ENCODE data around the gene TINCR. TPM values are rescaled to one million over a fixed set of nuclear protein-coding genes. Genes with fewer than 3 reads are reported as not detected.

The TINCR gene
- total and polyA plus RNA-seq, 9 donors: 0.11 to 3.4 (median 0.35) TPM

DNA sequence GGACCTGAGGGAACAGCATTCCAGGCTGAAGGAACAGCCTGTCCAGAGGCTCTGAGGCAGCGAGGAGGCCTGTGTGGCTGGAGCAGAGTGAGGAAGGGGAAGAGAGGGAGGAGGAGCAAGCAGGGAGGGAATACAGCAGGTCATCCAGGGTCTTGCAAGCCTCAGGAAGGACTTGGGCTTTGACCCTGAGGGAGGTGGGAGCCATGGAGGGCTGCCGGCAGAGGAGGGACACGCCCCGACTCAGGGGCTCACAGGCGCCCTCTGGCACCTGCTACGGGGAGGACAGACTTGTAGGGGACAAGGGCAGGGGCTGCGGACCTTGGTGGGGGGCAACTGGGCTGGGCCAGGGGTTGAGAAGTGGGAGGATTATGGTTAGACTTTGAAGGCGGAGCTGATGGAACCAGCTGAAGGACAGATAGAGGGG lies 4.7 kb downstream of the TINCR start:
- no peaks in the 10 kb centered on the region for H3K4me1 ChIP-seq (ENCODE audit: insufficient read depth)
- peaks cover 0 to 8% of the 10 kb centered on the region in 2 donors for H3K9me3 ChIP-seq
- intact Hi-C loops (cut with DNase I): no loop called here
- WGBS, 3 donors: 28 to 50% (median 34%) methylated on average over 8 of the region's 8 CpGs
- no peak overlapping the region for H3K27ac ChIP-seq
- no peaks in the 10 kb centered on the region for H3K27me3 ChIP-seq
- no peak for DNase-seq
- H3K36me3 ChIP-seq: no peaks in the 10 kb centered on the region
- TF ChIP-seq EP300 (IDR thresholded peaks at IDR 0.05) (no peak), POLR2A (IDR thresholded peaks at IDR 0.05) (no peak)
- TF ChIP-seq, protein P1, sequence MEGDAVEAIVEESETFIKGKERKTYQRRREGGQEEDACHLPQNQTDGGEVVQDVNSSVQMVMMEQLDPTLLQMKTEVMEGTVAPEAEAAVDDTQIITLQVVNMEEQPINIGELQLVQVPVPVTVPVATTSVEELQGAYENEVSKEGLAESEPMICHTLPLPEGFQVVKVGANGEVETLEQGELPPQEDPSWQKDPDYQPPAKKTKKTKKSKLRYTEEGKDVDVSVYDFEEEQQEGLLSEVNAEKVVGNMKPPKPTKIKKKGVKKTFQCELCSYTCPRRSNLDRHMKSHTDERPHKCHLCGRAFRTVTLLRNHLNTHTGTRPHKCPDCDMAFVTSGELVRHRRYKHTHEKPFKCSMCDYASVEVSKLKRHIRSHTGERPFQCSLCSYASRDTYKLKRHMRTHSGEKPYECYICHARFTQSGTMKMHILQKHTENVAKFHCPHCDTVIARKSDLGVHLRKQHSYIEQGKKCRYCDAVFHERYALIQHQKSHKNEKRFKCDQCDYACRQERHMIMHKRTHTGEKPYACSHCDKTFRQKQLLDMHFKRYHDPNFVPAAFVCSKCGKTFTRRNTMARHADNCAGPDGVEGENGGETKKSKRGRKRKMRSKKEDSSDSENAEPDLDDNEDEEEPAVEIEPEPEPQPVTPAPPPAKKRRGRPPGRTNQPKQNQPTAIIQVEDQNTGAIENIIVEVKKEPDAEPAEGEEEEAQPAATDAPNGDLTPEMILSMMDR (IDR thresholded peaks at IDR 0.05): no peak
- H3K4me3 ChIP-seq: no peak overlapping the region

DNA sequence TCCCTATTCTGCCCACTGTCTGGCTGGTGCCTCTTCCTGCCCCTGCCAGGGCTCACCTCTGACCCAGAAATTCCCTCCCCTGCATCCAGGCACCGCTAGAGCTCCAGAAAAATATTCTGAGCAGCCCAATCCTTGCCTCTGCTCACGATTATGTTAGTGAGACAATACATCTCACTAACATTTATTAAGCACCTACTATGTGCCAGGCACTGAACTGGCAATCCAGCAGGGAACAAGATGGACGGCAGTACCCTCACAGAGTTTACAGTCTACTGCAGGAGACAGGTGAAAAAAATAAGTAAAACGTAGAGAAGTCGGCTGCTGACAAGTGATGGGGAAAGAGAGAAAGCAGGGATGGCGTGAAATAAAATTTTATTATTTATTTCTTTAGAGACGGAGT lies 5.5 kb downstream of the TINCR start:
- no peak for TF ChIP-seq EP300 (IDR thresholded peaks at IDR 0.05)
- no peak for TF ChIP-seq POLR2A (IDR thresholded peaks at IDR 0.05)
- TF ChIP-seq, protein P1 (IDR thresholded peaks at IDR 0.05): no peak
- no peak overlapping the region for H3K4me3 ChIP-seq
- H3K27ac ChIP-seq: no peak overlapping the region
- WGBS, 3 donors: 72 to 83% (median 76%) methylated on average over 7 of the region's 7 CpGs
- H3K36me3 ChIP-seq: no peaks in the 10 kb centered on the region
- no peak for DNase-seq
- no peaks in the 10 kb centered on the region for H3K4me1 ChIP-seq (ENCODE audit: insufficient read depth)
- peaks cover 0 to 8% of the 10 kb centered on the region in 2 donors for H3K9me3 ChIP-seq
- no peaks in the 10 kb centered on the region for H3K27me3 ChIP-seq
- intact Hi-C loops (cut with DNase I): no loop called here

DNA sequence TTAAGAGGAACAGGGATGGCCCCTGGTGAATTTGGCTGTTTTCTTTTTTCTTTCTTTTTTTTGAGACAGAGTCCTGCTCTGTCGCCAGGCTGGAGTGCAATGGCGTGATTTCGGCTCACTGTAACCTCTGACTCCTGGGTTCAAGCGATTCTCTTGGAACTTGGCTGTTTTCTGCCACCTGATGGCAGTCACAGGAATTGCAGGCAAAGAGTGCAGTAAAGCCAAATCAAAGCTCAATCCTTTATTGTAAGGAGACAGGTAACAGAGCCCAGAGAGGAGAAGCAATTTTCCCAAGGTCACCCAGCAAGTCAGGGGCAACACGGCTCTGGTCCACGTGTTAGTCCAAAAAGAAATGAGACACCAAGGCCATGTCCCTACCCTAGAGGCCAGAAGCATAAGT lies 6.2 kb downstream of the TINCR start:
- Histone ChIP-seq H3K27ac (no peak overlapping the region), H3K27me3 (no peaks in the 10 kb centered on the region), H3K4me1 (ENCODE audit: insufficient read depth) (no peaks in the 10 kb centered on the region), H3K36me3 (no peaks in the 10 kb centered on the region), H3K9me3 (peaks cover 0 to 8% of the 10 kb centered on the region in 2 donors), H3K4me3 (no peak overlapping the region)
- 72 to 82% (median 74%) methylated on average over 6 of the region's 6 CpGs for WGBS, 3 donors
- intact Hi-C loops (cut with DNase I): no loop called here
- no peak for DNase-seq
- TF ChIP-seq, protein P1 (IDR thresholded peaks at IDR 0.05): no peak
- TF ChIP-seq POLR2A (IDR thresholded peaks at IDR 0.05) (no peak), EP300 (IDR thresholded peaks at IDR 0.05) (no peak)

DNA sequence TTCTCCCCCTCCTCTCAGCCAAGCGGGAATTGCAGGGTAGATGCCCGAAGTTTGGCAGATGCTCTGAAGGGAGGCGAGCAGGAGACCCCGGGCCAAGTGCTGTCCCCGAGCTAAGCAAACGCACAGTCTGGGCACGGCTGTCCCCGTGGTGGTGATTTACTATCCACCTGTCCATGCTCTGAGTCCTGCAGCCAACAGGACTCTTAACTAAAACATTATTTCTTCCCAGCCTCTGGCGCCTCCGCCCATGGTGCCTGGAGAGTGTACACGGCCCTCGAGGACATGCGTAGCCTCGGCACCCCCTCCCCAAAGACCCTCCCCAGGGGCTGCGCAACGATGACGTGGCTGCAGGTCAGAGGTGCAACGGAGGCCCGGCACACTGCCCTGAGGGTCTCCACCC lies 7.6 kb downstream of the TINCR start:
- no peak overlapping the region for H3K27ac ChIP-seq
- intact Hi-C loops (cut with DNase I): no loop called here
- TF ChIP-seq POLR2A (IDR thresholded peaks at IDR 0.05): no peak
- no peak for TF ChIP-seq EP300 (IDR thresholded peaks at IDR 0.05)
- TF ChIP-seq, protein P1 (IDR thresholded peaks at IDR 0.05): no peak
- H3K9me3 ChIP-seq: peaks cover 0 to 8% of the 10 kb centered on the region in 2 donors
- 24 to 37% (median 27%) methylated on average over 19 of the region's 19 CpGs for WGBS, 3 donors
- H3K27me3 ChIP-seq: no peaks in the 10 kb centered on the region
- H3K4me3 ChIP-seq: no peak overlapping the region
- DNase-seq: no peak
- H3K36me3 ChIP-seq: no peaks in the 10 kb centered on the region
- H3K4me1 ChIP-seq (ENCODE audit: insufficient read depth): no peaks in the 10 kb centered on the region

DNA sequence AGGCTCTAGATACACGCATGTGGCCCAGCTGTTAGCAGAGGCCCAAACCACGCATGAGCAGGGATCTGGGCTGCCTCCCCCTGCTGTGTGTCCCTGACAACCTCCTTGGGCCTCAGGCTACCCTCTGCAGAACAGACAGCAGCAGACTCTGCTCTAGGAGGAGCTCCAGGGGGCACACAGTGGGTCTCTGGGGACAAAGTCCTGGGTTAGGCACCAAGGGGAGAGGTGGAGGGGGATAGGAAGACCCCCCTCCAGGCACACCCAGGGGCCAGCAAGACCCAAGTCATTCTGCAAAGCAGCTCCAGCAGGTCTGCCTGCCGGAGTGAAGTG lies 8.0 kb downstream of the TINCR start:
- WGBS, 3 donors: 18 to 46% (median 39%) methylated on average over 3 of the region's 3 CpGs
- no peaks in the 10 kb centered on the region for H3K36me3 ChIP-seq
- peaks cover 0 to 8% of the 10 kb centered on the region in 2 donors for H3K9me3 ChIP-seq
- H3K27me3 ChIP-seq: no peaks in the 10 kb centered on the region
- intact Hi-C loops (cut with DNase I): no loop called here
- no peak for TF ChIP-seq POLR2A (IDR thresholded peaks at IDR 0.05)
- TF ChIP-seq, protein P1 (IDR thresholded peaks at IDR 0.05): no peak
- TF ChIP-seq EP300 (IDR thresholded peaks at IDR 0.05): no peak
- no peak overlapping the region for H3K27ac ChIP-seq
- H3K4me3 ChIP-seq: no peak overlapping the region
- H3K4me1 ChIP-seq (ENCODE audit: insufficient read depth): no peaks in the 10 kb centered on the region
- DNase-seq: no peak

All from ovary (tissue), 9 donors.